Upper lobe of left lung (tissue), 6 donors: ENCODE measurements around the gene EHMT1. TPM values are rescaled to one million over a fixed set of nuclear protein-coding genes. Genes with fewer than 3 reads are reported as not detected.

Experiments used
- ATAC-seq, 2 donors: fragments of 200-7000 bp; cut with Tn5 transposase; one replicate each; pipeline ENCODE4 v1.9.1; 2022; ENCODE audit warnings: mild to moderate bottlenecking in 2 of 2, moderate library complexity in 2 of 2; ENCODE audit not compliant: low FRiP score in 2 of 2
- DNase-seq, 2 donors: peaks; one replicate each; pipeline ENCODE4 v3.0.0-alpha.2; 2019 to 2020
- H3K27ac ChIP-seq, 4 donors: fragments of 200-600 bp; sonication (generic); one replicate each; pipeline ENCODE4 v1.5.1; 2016 to 2019
- H3K27me3 ChIP-seq, 4 donors: fragments of 200-600 bp; sonication (generic); one replicate each; pipeline ENCODE4 v1.5.1; 2017 to 2019
- H3K36me3 ChIP-seq, 4 donors: fragments of 200-600 bp; sonication (generic); one replicate each; pipeline ENCODE4 v1.5.1; 2016 to 2019
- H3K4me1 ChIP-seq, 4 donors: fragments of 200-600 bp; sonication (generic); one replicate each; pipeline ENCODE4 v1.5.1; 2018 to 2019
- H3K4me3 ChIP-seq, 4 donors: fragments of 200-600 bp; sonication (generic); one replicate each; pipeline ENCODE4 v1.5.1; 2017 to 2019; ENCODE audit warnings: mild to moderate bottlenecking in 2 of 4, moderate library complexity in 1 of 4
- H3K9me3 ChIP-seq, 4 donors: fragments of 200-600 bp; sonication (generic); one replicate each; pipeline ENCODE4 v1.5.1; 2018 to 2019
- EP300 ChIP-seq, 4 donors: sonication (generic); formaldehyde crosslinking; IDR thresholded peaks; one replicate each; pipeline ENCODE4 v1.5.1; 2017; ENCODE audit warnings: antibody characterized with exemption in 4 of 4, control low read depth in 2 of 4
- POLR2A ChIP-seq, 4 donors: fragments of 450-650 bp; IDR thresholded peaks; one replicate each; pipeline ENCODE4 v1.5.1; 2016 to 2017; ENCODE audit warnings: antibody characterized with exemption in 4 of 4, mild to moderate bottlenecking in 2 of 4
- POLR2AphosphoS5 ChIP-seq, 2 donors: sonication (generic); formaldehyde crosslinking; IDR thresholded peaks; one replicate each; pipeline ENCODE4 v1.5.1; 2017; ENCODE audit warnings: antibody characterized with exemption in 2 of 2
- WGBS, 2 donors: methylation state at CpG; one replicate each; pipeline ENCODE4 v1.1.5; 2017 to 2018; 5-methylcytosine and 5-hydroxymethylcytosine counted together
- total RNA-seq, 6 donors: library from RNA; depleted of rRNA in 4 of 6; stranded (reverse); fragments of >200 nt in 4 of 6; gene quantifications; one replicate each; pipeline versions ENCODE4 v1.1.0 to v1.2.1, GENCODE V29; 2016 to 2021
- TF ChIP-seq, protein P1 (sequence below), 6 experiments: fragments of 450-650 bp in 4 of 6; fragments of 200-600 bp in 2 of 6; sonication (generic) in 2 of 6; IDR thresholded peaks; one replicate each; pipeline ENCODE4 v1.5.1; 2016 to 2019; ENCODE audit warnings: antibody characterized with exemption in 6 of 6
- donor health status: DM: no; HTN: no; CAD: no; lungs with moderate emphysema.
- donor health status: DM: no; HTN: yes; CAD: no; lungs with severe emphysema.

EHMT1 gene
- total RNA-seq, 6 donors from 2014 or later, result 68.0 to 183 (median 83.6) TPM

DNA sequence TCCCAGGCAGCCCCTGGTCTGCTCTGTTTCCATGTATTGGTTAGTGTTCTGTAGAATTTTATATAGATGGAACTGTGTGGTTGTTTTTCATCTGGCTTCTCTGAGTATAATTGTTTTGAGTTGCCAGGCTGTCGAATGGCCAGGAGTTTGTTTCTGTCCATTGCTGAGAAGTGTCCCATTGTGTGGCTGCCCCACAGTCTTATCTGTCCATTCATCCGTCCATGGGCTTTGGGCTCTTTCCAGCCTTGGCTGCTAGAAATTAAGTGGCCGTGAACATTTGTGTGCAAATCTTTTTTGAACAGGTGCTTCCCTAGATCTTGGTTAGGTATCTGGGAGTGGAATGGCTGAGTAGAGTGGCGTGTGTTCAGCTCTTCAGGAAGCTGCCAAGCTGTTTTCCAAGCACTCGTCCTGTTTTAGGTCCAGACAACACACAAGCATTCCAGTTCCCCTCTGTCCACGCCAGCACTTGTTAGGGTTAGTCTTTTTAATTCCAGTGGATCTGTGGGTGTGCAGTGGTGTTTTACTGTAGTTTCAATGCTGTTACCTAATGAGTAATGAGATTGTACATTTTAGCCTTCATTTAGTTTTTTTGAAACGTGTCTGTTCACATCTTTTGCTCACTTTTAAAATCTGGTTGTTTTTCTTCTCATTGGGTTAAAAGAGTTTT lies 136.6 kb downstream of the EHMT1 start:
- TF ChIP-seq POLR2A (IDR thresholded peaks at IDR 0.05) (no peak), EP300 (IDR thresholded peaks at IDR 0.05) (no peak), POLR2AphosphoS5 (IDR thresholded peaks at IDR 0.05) (no peak)
- TF ChIP-seq, protein P1, sequence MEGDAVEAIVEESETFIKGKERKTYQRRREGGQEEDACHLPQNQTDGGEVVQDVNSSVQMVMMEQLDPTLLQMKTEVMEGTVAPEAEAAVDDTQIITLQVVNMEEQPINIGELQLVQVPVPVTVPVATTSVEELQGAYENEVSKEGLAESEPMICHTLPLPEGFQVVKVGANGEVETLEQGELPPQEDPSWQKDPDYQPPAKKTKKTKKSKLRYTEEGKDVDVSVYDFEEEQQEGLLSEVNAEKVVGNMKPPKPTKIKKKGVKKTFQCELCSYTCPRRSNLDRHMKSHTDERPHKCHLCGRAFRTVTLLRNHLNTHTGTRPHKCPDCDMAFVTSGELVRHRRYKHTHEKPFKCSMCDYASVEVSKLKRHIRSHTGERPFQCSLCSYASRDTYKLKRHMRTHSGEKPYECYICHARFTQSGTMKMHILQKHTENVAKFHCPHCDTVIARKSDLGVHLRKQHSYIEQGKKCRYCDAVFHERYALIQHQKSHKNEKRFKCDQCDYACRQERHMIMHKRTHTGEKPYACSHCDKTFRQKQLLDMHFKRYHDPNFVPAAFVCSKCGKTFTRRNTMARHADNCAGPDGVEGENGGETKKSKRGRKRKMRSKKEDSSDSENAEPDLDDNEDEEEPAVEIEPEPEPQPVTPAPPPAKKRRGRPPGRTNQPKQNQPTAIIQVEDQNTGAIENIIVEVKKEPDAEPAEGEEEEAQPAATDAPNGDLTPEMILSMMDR (IDR thresholded peaks at IDR 0.05), result no peak
- H3K9me3 ChIP-seq, result no peaks in the 10 kb centered on the region
- H3K4me1 ChIP-seq, result no peaks in the 10 kb centered on the region
- H3K27ac ChIP-seq, result no peak overlapping the region
- H3K36me3 ChIP-seq, result peaks cover 0 to 83% (median 54%) of the 10 kb centered on the region in 4 donors
- H3K4me3 ChIP-seq, result no peak overlapping the region
- DNase-seq (no peak), ATAC-seq (no peak)
- no peaks in the 10 kb centered on the region for H3K27me3 ChIP-seq
- WGBS, 2 donors, result 95 to 97% methylated on average over 7 of the region's 7 CpGs

GRCh38 chr9:137756045-137756744 lies 137.4 kb downstream of the EHMT1 start:
- WGBS, 2 donors, result 90 to 93% methylated on average over 13 of the region's 13 CpGs
- Histone ChIP-seq H3K27me3 (no peaks in the 10 kb centered on the region), H3K36me3 (peaks cover 0 to 88% (median 55%) of the 10 kb centered on the region in 4 donors), H3K4me3 (no peak overlapping the region), H3K9me3 (no peaks in the 10 kb centered on the region), H3K27ac (no peak overlapping the region), H3K4me1 (no peaks in the 10 kb centered on the region)
- no peak for TF ChIP-seq POLR2AphosphoS5 (IDR thresholded peaks at IDR 0.05)
- TF ChIP-seq, protein P1 (IDR thresholded peaks at IDR 0.05), result no peak
- TF ChIP-seq POLR2A (IDR thresholded peaks at IDR 0.05), result no peak
- no peak for TF ChIP-seq EP300 (IDR thresholded peaks at IDR 0.05)
- ATAC-seq, result no peak
- DNase-seq, result no peak

GRCh38 chr9:137757139-137757538 lies 138.3 kb downstream of the EHMT1 start:
- Histone ChIP-seq H3K4me3 (no peak overlapping the region), H3K4me1 (no peaks in the 10 kb centered on the region), H3K27ac (no peak overlapping the region), H3K27me3 (no peaks in the 10 kb centered on the region), H3K9me3 (no peaks in the 10 kb centered on the region), H3K36me3 (peaks cover 0 to 90% (median 54%) of the 10 kb centered on the region in 4 donors)
- no peak for ATAC-seq
- TF ChIP-seq, protein P1 (IDR thresholded peaks at IDR 0.05), result no peak
- no peak for TF ChIP-seq POLR2A (IDR thresholded peaks at IDR 0.05)
- TF ChIP-seq POLR2AphosphoS5 (IDR thresholded peaks at IDR 0.05), result no peak
- TF ChIP-seq EP300 (IDR thresholded peaks at IDR 0.05), result no peak
- 83 to 90% methylated on average over 10 of the region's 10 CpGs for WGBS, 2 donors
- DNase-seq, result no peak

DNA sequence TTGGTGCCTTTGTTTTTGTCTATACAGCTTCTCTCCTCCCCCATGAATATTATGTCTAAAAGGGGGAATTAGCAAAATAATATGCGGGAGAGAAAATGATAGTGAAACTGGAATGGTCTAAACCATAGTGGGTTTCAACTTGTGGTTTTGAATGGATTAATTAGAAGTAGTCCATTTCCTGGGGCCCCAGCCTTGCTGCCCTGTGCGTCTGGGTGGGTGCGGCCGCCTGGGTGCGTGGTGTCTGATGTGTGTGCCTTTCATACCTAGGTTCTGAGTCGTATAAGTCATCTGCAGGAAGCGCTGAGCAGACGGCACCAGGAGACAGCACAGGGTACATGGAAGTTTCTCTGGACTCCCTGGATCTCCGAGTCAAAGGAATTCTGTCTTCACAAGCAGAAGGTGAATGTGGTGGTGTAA lies 138.8 kb downstream of the EHMT1 start:
- no peaks in the 10 kb centered on the region for H3K9me3 ChIP-seq
- H3K36me3 ChIP-seq, result peaks cover 0 to 90% (median 53%) of the 10 kb centered on the region in 4 donors

More for the DNA sequence above, 138.8 kb downstream of the EHMT1 start:
- TF ChIP-seq, protein P1 (IDR thresholded peaks at IDR 0.05), result no peak
- TF ChIP-seq POLR2A (IDR thresholded peaks at IDR 0.05), result no peak
- TF ChIP-seq POLR2AphosphoS5 (IDR thresholded peaks at IDR 0.05), result no peak
- TF ChIP-seq EP300 (IDR thresholded peaks at IDR 0.05), result no peak
- Histone ChIP-seq H3K4me1 (no peaks in the 10 kb centered on the region), H3K27ac (no peak overlapping the region), H3K4me3 (no peak overlapping the region), H3K27me3 (no peaks in the 10 kb centered on the region)
- DNase-seq, result no peak
- 87 to 94% methylated on average over 9 of the region's 9 CpGs for WGBS, 2 donors
- ATAC-seq, result no peak
